ENCODE measurements around the gene DNAJC16.
"Not testable (repeated sequence)": the region's sequence is repeated elsewhere in the genome, so short reads cannot be mapped to it uniquely, and the experiment has no call there.

The DNAJC16 gene

GRCh38 chr1:15526490-15527339 lies at the start of gene DNAJC16:
DNAJC16 (plus strand) TSS chr1:15526848; CDS start chr1:15529106, 2,258 bp downstream.
- DNase-seq (ENCODE audit: extremely low spot score, insufficient read length, low read depth), result peak; percentile 81
- FAIRE-seq, result peak; percentile 100

GRCh38 chr1:15476927-15477326 lies 49.7 kb upstream of the DNAJC16 start:
- FAIRE-seq, result no peak
- no peak for DNase-seq (ENCODE audit: extremely low spot score, insufficient read length, low read depth)

- DNase-seq (ENCODE audit: extremely low spot score, insufficient read length, low read depth), result no peak
- FAIRE-seq, result no peak
Measured at GRCh38 chr1:15477646-15478212, 48.9 kb upstream of the DNAJC16 start.

GRCh38 chr1:15479654-15480347 lies 46.8 kb upstream of the DNAJC16 start:
- no peak for DNase-seq (ENCODE audit: extremely low spot score, insufficient read length, low read depth)
- FAIRE-seq, result no peak

GRCh38 chr1:15482455-15482854 lies 44.2 kb upstream of the DNAJC16 start:
- DNase-seq (ENCODE audit: extremely low spot score, insufficient read length, low read depth); FAIRE-seq: not testable (repeated sequence)

- not testable (repeated sequence) for DNase-seq (ENCODE audit: extremely low spot score, insufficient read length, low read depth); FAIRE-seq
Measured at GRCh38 chr1:15482983-15483543, 43.6 kb upstream of the DNAJC16 start.

- FAIRE-seq (no peak), DNase-seq (ENCODE audit: extremely low spot score, insufficient read length, low read depth) (no peak)
Measured at GRCh38 chr1:15483971-15484370, 42.7 kb upstream of the DNAJC16 start.

- not testable (repeated sequence) for DNase-seq (ENCODE audit: extremely low spot score, insufficient read length, low read depth); FAIRE-seq
Measured at GRCh38 chr1:15484443-15484842, 42.2 kb upstream of the DNAJC16 start.

GRCh38 chr1:15485636-15486035 lies 41.0 kb upstream of the DNAJC16 start:
- DNase-seq (ENCODE audit: extremely low spot score, insufficient read length, low read depth) (no peak), FAIRE-seq (no peak)

- not testable (repeated sequence) for DNase-seq (ENCODE audit: extremely low spot score, insufficient read length, low read depth); FAIRE-seq
Measured at GRCh38 chr1:15486844-15487610, 39.6 kb upstream of the DNAJC16 start.

GRCh38 chr1:15488371-15488770 lies 38.3 kb upstream of the DNAJC16 start:
- FAIRE-seq (no peak), DNase-seq (ENCODE audit: extremely low spot score, insufficient read length, low read depth) (no peak)

- FAIRE-seq, result no peak
Measured at GRCh38 chr1:15489052-15489736, 37.5 kb upstream of the DNAJC16 start.

GRCh38 chr1:15491010-15491409 lies 35.6 kb upstream of the DNAJC16 start:
- not testable (repeated sequence) for FAIRE-seq; DNase-seq (ENCODE audit: extremely low spot score, insufficient read length, low read depth)

More at GRCh38 chr1:15489052-15489736, 37.5 kb upstream of the DNAJC16 start:
- DNase-seq (ENCODE audit: extremely low spot score, insufficient read length, low read depth), result no peak

GRCh38 chr1:15492596-15492995 lies 34.1 kb upstream of the DNAJC16 start:
- no peak for DNase-seq (ENCODE audit: extremely low spot score, insufficient read length, low read depth)
- no peak for FAIRE-seq

GRCh38 chr1:15493869-15494390 lies 32.7 kb upstream of the DNAJC16 start:
- FAIRE-seq, result no peak
- DNase-seq (ENCODE audit: extremely low spot score, insufficient read length, low read depth), result no peak

- FAIRE-seq, result no peak
- no peak for DNase-seq (ENCODE audit: extremely low spot score, insufficient read length, low read depth)
Measured at GRCh38 chr1:15500184-15501178, 26.2 kb upstream of the DNAJC16 start.

- FAIRE-seq, result peak; percentile 59
Measured at GRCh38 chr1:15501208-15502032, 25.2 kb upstream of the DNAJC16 start.

More at GRCh38 chr1:15501208-15502032, 25.2 kb upstream of the DNAJC16 start:
- DNase-seq (ENCODE audit: extremely low spot score, insufficient read length, low read depth), result peak; percentile 53
